KMS-11 (cell line): ENCODE measurements around the gene NAIF1.

Source experiments
- H2AFZ ChIP-seq: fragments of 200-600 bp; sonication (generic); 2 replicates; pipeline ENCODE4 v1.6.1; 2016; ENCODE audit warnings: antibody characterized with exemption, mixed run types, low read depth
- H3K27ac ChIP-seq: fragments of 200-600 bp; sonication (generic); 2 replicates; pipeline ENCODE4 v1.6.1; 2016; ENCODE audit warnings: mild to moderate bottlenecking, mixed run types
- H3K27me3 ChIP-seq: fragments of 200-600 bp; sonication (generic); 2 replicates; pipeline ENCODE4 v1.6.1; 2017; ENCODE audit warnings: mild to moderate bottlenecking, low read depth, mixed run types, moderate library complexity; ENCODE audit not compliant: insufficient read depth
- H3K36me3 ChIP-seq: fragments of 200-600 bp; sonication (generic); 2 replicates; pipeline ENCODE4 v1.6.1; 2017; ENCODE audit warnings: mild to moderate bottlenecking, mixed run types; ENCODE audit not compliant: insufficient read depth
- H3K4me1 ChIP-seq: fragments of 200-600 bp; sonication (generic); 2 replicates; pipeline ENCODE4 v1.6.1; 2016; ENCODE audit warnings: mild to moderate bottlenecking, low read depth, mixed run types; ENCODE audit not compliant: poor library complexity, severe bottlenecking
- H3K4me2 ChIP-seq: fragments of 200-600 bp; sonication (generic); 2 replicates; pipeline ENCODE4 v1.7.0; 2016; ENCODE audit warnings: mild to moderate bottlenecking, mixed run types
- H3K4me3 ChIP-seq: fragments of 200-600 bp; sonication (generic); IDR thresholded peaks from 2 replicates; pipeline ENCODE4 v1.6.1; 2017; ENCODE audit warnings: low read depth, low read length, mixed read lengths; ENCODE audit not compliant: insufficient read depth
- H3K79me2 ChIP-seq: fragments of 200-600 bp; sonication (generic); 2 replicates; pipeline ENCODE4 v1.6.1; 2016; ENCODE audit warnings: low read depth, mixed run types; ENCODE audit not compliant: insufficient read depth
- H3K9ac ChIP-seq: fragments of 200-600 bp; sonication (generic); 2 replicates; pipeline ENCODE4 v1.6.1; 2016; ENCODE audit warnings: mild to moderate bottlenecking, mixed run types
- H4K20me1 ChIP-seq: fragments of 200-600 bp; sonication (generic); 2 replicates; pipeline ENCODE4 v1.6.1; 2016; ENCODE audit warnings: mild to moderate bottlenecking, mixed run types; ENCODE audit not compliant: insufficient read depth
- TF ChIP-seq, protein P1 (sequence below): fragments of 200-600 bp; sonication (generic); conservative IDR thresholded peaks from 2 replicates; pipeline ENCODE4 v1.6.1; 2017; ENCODE audit warnings: low read depth, mild to moderate bottlenecking, antibody characterized with exemption, low read length, moderate library complexity, mixed read lengths

Gene NAIF1

DNA sequence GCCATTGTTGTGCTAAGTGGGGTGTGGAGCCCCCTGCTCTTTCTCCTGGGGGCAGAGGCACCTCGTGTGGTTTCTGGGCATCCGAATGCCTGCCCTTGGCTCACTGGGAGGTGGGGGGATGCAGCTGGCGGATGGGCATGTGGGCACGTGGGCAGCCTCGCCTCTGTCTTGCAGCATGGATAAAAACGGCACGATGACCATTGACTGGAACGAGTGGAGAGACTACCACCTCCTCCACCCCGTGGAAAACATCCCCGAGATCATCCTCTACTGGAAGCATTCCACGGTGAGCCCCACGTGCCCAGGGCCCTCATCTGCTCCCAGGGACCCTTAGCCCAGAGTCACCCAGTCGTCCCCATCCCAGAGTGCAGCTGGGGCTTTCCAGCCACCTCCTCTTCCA, 35.1 kb upstream of the NAIF1 start:
- H3K27ac ChIP-seq: no peak overlapping the region
- H3K4me2 ChIP-seq: no peak overlapping the region
- TF ChIP-seq, protein P1, sequence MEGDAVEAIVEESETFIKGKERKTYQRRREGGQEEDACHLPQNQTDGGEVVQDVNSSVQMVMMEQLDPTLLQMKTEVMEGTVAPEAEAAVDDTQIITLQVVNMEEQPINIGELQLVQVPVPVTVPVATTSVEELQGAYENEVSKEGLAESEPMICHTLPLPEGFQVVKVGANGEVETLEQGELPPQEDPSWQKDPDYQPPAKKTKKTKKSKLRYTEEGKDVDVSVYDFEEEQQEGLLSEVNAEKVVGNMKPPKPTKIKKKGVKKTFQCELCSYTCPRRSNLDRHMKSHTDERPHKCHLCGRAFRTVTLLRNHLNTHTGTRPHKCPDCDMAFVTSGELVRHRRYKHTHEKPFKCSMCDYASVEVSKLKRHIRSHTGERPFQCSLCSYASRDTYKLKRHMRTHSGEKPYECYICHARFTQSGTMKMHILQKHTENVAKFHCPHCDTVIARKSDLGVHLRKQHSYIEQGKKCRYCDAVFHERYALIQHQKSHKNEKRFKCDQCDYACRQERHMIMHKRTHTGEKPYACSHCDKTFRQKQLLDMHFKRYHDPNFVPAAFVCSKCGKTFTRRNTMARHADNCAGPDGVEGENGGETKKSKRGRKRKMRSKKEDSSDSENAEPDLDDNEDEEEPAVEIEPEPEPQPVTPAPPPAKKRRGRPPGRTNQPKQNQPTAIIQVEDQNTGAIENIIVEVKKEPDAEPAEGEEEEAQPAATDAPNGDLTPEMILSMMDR: no peak
- peaks cover 22% of the 10 kb centered on the region for H3K4me1 ChIP-seq
- H4K20me1 ChIP-seq: no peaks in the 10 kb centered on the region
- no peaks in the 10 kb centered on the region for H3K27me3 ChIP-seq
- peaks cover 34% of the 10 kb centered on the region for H3K79me2 ChIP-seq
- no peak overlapping the region for H3K4me3 ChIP-seq
- no peak overlapping the region for H3K9ac ChIP-seq
- H2AFZ ChIP-seq: no peak overlapping the region
- H3K36me3 ChIP-seq: no peaks in the 10 kb centered on the region; the same call in 1 of the 2 replicates

DNA sequence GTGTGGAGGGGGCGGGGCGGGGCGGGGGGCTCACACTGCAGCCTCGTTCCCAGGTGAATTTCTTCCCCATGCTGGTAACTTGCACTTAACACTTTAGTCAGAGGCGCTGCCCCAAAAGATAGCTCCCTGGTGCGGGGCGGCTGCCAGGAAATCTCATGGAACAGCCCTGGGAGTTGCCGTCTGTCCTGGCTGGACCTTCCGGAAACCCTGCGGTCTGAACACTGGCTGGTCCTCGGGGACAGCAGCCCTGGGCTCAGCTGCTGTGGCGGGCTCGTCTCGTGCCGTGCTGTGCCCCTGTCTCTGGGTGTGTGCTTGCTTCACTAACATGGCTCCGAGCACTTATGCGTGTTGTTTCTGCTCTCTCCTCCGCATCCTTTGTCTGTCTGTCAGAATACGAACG, 34.6 kb upstream of the NAIF1 start:
- no peak overlapping the region for H3K4me2 ChIP-seq
- TF ChIP-seq, protein P1: no peak
- no peak overlapping the region for H3K4me3 ChIP-seq
- H4K20me1 ChIP-seq: no peaks in the 10 kb centered on the region
- H3K27ac ChIP-seq: no peak overlapping the region
- peaks cover 39% of the 10 kb centered on the region for H3K79me2 ChIP-seq
- no peak overlapping the region for H3K9ac ChIP-seq
- no peak overlapping the region for H2AFZ ChIP-seq
- peaks cover 22% of the 10 kb centered on the region for H3K4me1 ChIP-seq
- H3K36me3 ChIP-seq: no peaks in the 10 kb centered on the region; the same call in 1 of the 2 replicates
- no peaks in the 10 kb centered on the region for H3K27me3 ChIP-seq

DNA sequence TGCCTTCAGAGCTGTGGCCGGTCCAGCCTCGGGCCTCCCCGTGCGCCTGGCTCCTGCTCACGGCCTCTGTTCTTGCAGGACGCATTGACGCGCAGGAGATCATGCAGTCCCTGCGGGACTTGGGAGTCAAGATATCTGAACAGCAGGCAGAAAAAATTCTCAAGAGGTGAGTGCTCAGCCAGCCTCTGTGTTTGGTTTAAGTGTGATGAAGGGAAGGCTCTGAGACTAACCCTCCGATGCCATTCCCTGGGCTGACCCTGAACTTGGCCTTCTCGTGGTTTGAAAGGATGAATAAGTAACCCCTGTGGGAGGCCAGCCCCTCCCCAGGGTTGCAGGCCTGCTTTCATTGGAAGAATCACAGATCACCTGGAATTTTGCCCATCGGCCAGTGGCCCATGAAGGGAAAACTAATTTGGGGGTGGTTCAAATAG, 34.1 kb upstream of the NAIF1 start:
- Histone ChIP-seq H3K79me2 (peaks cover 43% of the 10 kb centered on the region), H3K4me3 (no peak overlapping the region), H3K4me2 (no peak overlapping the region), H3K27ac (no peak overlapping the region), H3K4me1 (peaks cover 22% of the 10 kb centered on the region), H3K9ac (no peak overlapping the region), H2AFZ (no peak overlapping the region), H4K20me1 (no peaks in the 10 kb centered on the region), H3K36me3 (no peaks in the 10 kb centered on the region; the same call in 1 of the 2 replicates), H3K27me3 (no peaks in the 10 kb centered on the region)
- TF ChIP-seq, protein P1: no peak

DNA sequence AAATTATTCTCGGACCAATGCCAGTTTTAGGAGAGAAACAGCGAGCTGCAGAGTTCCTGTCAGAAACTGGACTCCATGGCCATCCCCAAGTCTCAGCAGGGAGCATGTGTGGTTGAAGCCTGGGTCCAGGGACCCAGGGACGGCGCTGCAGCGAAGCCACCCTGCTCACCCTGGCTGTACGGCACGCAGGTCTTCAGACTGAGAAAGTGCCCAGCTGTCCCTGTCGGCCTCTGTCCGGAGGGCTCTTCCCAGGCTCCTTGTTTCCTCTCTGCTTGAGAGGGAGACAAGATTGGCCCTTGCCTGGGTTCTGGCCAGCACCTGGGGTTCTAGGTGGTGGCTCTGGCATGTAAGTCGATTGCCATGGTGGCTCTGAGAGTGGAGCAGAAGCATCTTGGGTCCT, 33.5 kb upstream of the NAIF1 start:
- no peak overlapping the region for H3K9ac ChIP-seq
- no peaks in the 10 kb centered on the region; the same call in 1 of the 2 replicates for H3K36me3 ChIP-seq
- no peaks in the 10 kb centered on the region for H3K27me3 ChIP-seq
- H3K79me2 ChIP-seq: peaks cover 50% of the 10 kb centered on the region
- H3K4me3 ChIP-seq: no peak overlapping the region
- no peak overlapping the region for H2AFZ ChIP-seq
- H3K27ac ChIP-seq: no peak overlapping the region
- no peak overlapping the region for H3K4me2 ChIP-seq
- H4K20me1 ChIP-seq: no peaks in the 10 kb centered on the region
- peaks cover 22% of the 10 kb centered on the region for H3K4me1 ChIP-seq
- TF ChIP-seq, protein P1: no peak
